Hepatocyte (in vitro differentiated cells): Measurements from ENCODE around the gene IDH2.

Experiments
- CTCF ChIP-seq: fragments of 200-600 bp; sonication (generic); IDR thresholded peaks from 2 replicates; pipeline ENCODE4 v1.5.1; 2016; ENCODE audit warnings: antibody characterized with exemption, mild to moderate bottlenecking; ENCODE audit not compliant: poor library complexity
- EZH2 ChIP-seq: fragments of 200-600 bp; sonication (generic); IDR thresholded peaks from 2 replicates; pipeline ENCODE4 v1.6.1; 2016; ENCODE audit warnings: antibody characterized with exemption, mild to moderate bottlenecking, borderline replicate concordance
- EZH2phosphoT487 ChIP-seq: fragments of 200-600 bp; sonication (generic); IDR thresholded peaks from one replicate; pipeline ENCODE4 v1.6.1; 2018; ENCODE audit warnings: antibody characterized with exemption, mild to moderate bottlenecking, low read depth, moderate library complexity; ENCODE audit not compliant: unreplicated experiment, severe bottlenecking

DNA sequence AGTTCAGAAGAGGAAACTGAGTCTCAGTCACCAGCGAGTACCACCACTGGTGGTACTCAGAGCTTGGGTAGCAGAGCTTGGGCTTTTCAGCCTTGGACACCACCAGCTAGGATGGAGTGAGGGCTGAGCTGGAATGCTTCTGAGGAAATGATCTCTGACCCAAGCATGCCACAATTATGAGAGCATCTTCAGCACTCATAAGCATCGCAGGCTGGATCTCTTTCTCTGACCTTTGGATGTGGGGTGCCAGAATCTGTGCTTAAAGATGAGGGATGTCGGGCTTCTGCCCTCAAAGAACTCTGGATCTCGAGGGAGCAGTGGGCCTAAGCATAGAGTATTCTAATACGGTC, 64.8 kb downstream of the IDH2 start:
- TF ChIP-seq EZH2: no peak
- TF ChIP-seq CTCF: no peak
- TF ChIP-seq EZH2phosphoT487: no peak
